ENCODE data around the gene ZNF532.
A peak's percentile ranks its signal among the peaks of the same experiment; 100 is the strongest.

Gene ZNF532

GRCh38 chr18:58896268-58896667 lies 31.6 kb downstream of the ZNF532 start:
- Histone ChIP-seq H3K27ac (ENCODE audit: low read length) (no peak overlapping the region), H3K9me3 (replicated peaks; ENCODE audit: insufficient read depth, low read length) (no peaks in the 10 kb centered on the region), H3K9ac (ENCODE audit: low read length) (no peak overlapping the region), H3K4me3 (ENCODE audit: low read length) (no peak overlapping the region), H3F3A (ENCODE audit: insufficient read depth, low read length) (no peaks in the 10 kb centered on the region), H3K4me1 (ENCODE audit: low read length) (peaks cover 7% of the 10 kb centered on the region), H3K79me2 (ENCODE audit: low read length) (no peaks in the 10 kb centered on the region), H3K4me2 (ENCODE audit: low read depth, low read length) (no peak overlapping the region), H3K27me3 (replicated peaks; ENCODE audit: insufficient read depth, low read length) (no peaks in the 10 kb centered on the region), H3K9me2 (replicated peaks; ENCODE audit: insufficient read depth, low read length) (no peaks in the 10 kb centered on the region), H4K20me1 (ENCODE audit: insufficient read depth, low read length) (no peaks in the 10 kb centered on the region), H2AFZ (ENCODE audit: low read length) (0 out of 2 replicates have a peak overlapping the region, but pooled peaks have one; percentile 12), H3K36me3 (replicated peaks; ENCODE audit: insufficient read depth, low read length) (no peaks in the 10 kb centered on the region)
- no peak for DNase-seq
- TF ChIP-seq EZH2 (optimal IDR thresholded peaks at IDR 0.05; ENCODE audit: low read depth, low read length) = no peak
- TF ChIP-seq EZH2phosphoT487 (IDR thresholded peaks at IDR 0.05; ENCODE audit: low read length) = no peak
- TF ChIP-seq, protein P1, sequence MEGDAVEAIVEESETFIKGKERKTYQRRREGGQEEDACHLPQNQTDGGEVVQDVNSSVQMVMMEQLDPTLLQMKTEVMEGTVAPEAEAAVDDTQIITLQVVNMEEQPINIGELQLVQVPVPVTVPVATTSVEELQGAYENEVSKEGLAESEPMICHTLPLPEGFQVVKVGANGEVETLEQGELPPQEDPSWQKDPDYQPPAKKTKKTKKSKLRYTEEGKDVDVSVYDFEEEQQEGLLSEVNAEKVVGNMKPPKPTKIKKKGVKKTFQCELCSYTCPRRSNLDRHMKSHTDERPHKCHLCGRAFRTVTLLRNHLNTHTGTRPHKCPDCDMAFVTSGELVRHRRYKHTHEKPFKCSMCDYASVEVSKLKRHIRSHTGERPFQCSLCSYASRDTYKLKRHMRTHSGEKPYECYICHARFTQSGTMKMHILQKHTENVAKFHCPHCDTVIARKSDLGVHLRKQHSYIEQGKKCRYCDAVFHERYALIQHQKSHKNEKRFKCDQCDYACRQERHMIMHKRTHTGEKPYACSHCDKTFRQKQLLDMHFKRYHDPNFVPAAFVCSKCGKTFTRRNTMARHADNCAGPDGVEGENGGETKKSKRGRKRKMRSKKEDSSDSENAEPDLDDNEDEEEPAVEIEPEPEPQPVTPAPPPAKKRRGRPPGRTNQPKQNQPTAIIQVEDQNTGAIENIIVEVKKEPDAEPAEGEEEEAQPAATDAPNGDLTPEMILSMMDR (IDR thresholded peaks at IDR 0.05; ENCODE audit: low read length) = no peak

GRCh38 chr18:58896734-58897508 lies 32.2 kb downstream of the ZNF532 start:
- Histone ChIP-seq H3K36me3 (replicated peaks; ENCODE audit: insufficient read depth, low read length) (no peaks in the 10 kb centered on the region), H3F3A (ENCODE audit: insufficient read depth, low read length) (no peaks in the 10 kb centered on the region), H3K4me3 (ENCODE audit: low read length) (no peak overlapping the region), H3K4me2 (ENCODE audit: low read depth, low read length) (no peak overlapping the region), H4K20me1 (ENCODE audit: insufficient read depth, low read length) (no peaks in the 10 kb centered on the region), H3K4me1 (ENCODE audit: low read length) (peaks cover 7% of the 10 kb centered on the region), H3K9ac (ENCODE audit: low read length) (no peak overlapping the region), H3K27ac (ENCODE audit: low read length) (no peak overlapping the region), H3K27me3 (replicated peaks; ENCODE audit: insufficient read depth, low read length) (no peaks in the 10 kb centered on the region), H3K79me2 (ENCODE audit: low read length) (no peaks in the 10 kb centered on the region), H2AFZ (ENCODE audit: low read length) (no peak overlapping the region), H3K9me2 (replicated peaks; ENCODE audit: insufficient read depth, low read length) (no peaks in the 10 kb centered on the region), H3K9me3 (replicated peaks; ENCODE audit: insufficient read depth, low read length) (no peaks in the 10 kb centered on the region)
- no peak for DNase-seq
- TF ChIP-seq, protein P1 (IDR thresholded peaks at IDR 0.05; ENCODE audit: low read length) = no peak
- TF ChIP-seq EZH2 (optimal IDR thresholded peaks at IDR 0.05; ENCODE audit: low read depth, low read length) = no peak
- TF ChIP-seq EZH2phosphoT487 (IDR thresholded peaks at IDR 0.05; ENCODE audit: low read length) = no peak

DNA sequence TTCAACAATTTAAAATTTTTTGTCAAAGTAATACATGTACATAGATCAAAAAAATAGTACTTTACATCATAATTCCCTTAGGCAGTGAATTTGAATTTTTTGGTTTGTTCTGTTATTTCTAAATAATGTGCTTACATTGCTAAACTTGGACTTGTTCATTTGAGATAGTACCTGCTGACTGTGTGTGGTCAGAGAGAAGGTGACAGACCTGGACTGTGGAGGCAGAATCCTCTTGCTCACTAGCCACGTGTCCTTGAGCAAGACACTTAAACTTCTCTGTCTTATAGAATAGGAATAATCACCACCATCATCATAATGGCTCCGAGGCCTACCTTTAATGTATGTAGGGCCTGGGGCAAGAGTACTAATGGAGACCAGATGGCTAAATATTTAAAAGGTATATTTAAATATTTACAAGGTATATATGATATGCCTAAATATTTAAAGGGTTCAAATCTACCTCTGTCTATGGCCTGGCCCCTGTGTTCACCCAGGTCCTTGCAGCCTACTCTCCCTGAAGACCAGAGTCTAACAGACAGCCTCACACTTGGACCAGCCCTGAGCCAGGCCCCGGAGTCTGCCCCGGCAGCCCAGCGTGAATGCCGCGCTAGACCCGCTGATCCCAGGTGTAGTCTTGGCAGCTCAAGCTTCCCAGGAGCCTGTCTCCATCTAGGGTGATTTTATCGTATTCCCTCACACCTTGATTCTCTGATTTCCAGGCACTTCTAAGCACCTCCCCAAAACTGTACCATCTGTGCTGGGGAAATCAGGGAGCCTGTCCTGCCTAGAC lies 33.5 kb downstream of the ZNF532 start:
- Histone ChIP-seq H2AFZ (ENCODE audit: low read length) (no peak overlapping the region), H3K4me1 (ENCODE audit: low read length) (peaks cover 7% of the 10 kb centered on the region), H3K9ac (ENCODE audit: low read length) (no peak overlapping the region), H3K79me2 (ENCODE audit: low read length) (no peaks in the 10 kb centered on the region), H3K36me3 (replicated peaks; ENCODE audit: insufficient read depth, low read length) (no peaks in the 10 kb centered on the region), H3F3A (ENCODE audit: insufficient read depth, low read length) (no peaks in the 10 kb centered on the region), H3K27ac (ENCODE audit: low read length) (no peak overlapping the region), H3K4me3 (ENCODE audit: low read length) (no peak overlapping the region), H3K9me2 (replicated peaks; ENCODE audit: insufficient read depth, low read length) (no peaks in the 10 kb centered on the region), H3K27me3 (replicated peaks; ENCODE audit: insufficient read depth, low read length) (no peaks in the 10 kb centered on the region), H3K4me2 (ENCODE audit: low read depth, low read length) (no peak overlapping the region), H4K20me1 (ENCODE audit: insufficient read depth, low read length) (no peaks in the 10 kb centered on the region), H3K9me3 (replicated peaks; ENCODE audit: insufficient read depth, low read length) (no peaks in the 10 kb centered on the region)
- DNase-seq = no peak
- TF ChIP-seq, protein P1 (IDR thresholded peaks at IDR 0.05; ENCODE audit: low read length) = no peak
- TF ChIP-seq EZH2 (optimal IDR thresholded peaks at IDR 0.05; ENCODE audit: low read depth, low read length) (no peak), EZH2phosphoT487 (IDR thresholded peaks at IDR 0.05; ENCODE audit: low read length) (no peak)
